Measurements from ENCODE around the gene MCTP1.

DNA sequence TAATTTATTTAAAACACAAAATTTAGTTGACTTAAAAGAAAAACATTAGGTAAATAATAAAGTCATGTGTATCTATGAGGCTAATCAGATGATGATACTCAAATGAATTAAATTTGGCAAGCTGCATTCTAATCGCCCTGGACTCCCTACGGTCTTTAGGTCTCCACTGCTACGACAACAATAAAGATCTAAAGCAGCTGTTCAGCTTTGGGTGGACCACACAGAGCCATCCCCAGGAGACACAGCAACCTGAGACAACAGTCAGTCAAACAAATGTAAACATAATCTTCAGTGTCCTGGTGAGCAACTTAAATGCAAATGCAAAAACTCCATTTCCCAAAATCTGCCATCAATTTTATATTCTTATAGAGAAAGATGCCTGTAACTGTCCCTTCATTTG lies 65.5 kb downstream of the MCTP1 start:
- TF ChIP-seq, protein P1, sequence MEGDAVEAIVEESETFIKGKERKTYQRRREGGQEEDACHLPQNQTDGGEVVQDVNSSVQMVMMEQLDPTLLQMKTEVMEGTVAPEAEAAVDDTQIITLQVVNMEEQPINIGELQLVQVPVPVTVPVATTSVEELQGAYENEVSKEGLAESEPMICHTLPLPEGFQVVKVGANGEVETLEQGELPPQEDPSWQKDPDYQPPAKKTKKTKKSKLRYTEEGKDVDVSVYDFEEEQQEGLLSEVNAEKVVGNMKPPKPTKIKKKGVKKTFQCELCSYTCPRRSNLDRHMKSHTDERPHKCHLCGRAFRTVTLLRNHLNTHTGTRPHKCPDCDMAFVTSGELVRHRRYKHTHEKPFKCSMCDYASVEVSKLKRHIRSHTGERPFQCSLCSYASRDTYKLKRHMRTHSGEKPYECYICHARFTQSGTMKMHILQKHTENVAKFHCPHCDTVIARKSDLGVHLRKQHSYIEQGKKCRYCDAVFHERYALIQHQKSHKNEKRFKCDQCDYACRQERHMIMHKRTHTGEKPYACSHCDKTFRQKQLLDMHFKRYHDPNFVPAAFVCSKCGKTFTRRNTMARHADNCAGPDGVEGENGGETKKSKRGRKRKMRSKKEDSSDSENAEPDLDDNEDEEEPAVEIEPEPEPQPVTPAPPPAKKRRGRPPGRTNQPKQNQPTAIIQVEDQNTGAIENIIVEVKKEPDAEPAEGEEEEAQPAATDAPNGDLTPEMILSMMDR (IDR thresholded peaks at IDR 0.05) = no peak
- TF ChIP-seq ZFX (IDR thresholded peaks at IDR 0.05; ENCODE audit: borderline replicate concordance) = no peak
